CD4-positive, alpha-beta T cell treated with Interleukin-15 for 1 hour (primary cell): Measurements from ENCODE around the gene HERPUD2.
"Not testable (repeated sequence)": the region's sequence is repeated elsewhere in the genome, so short reads cannot be mapped to it uniquely, and the experiment has no call there.

Experiments
- DNase-seq: peaks from one replicate; pipeline ENCODE4 v3.0.0-alpha.2; 2020

Gene HERPUD2

GRCh38 chr7:35599061-35599460 lies 95.9 kb downstream of the HERPUD2 start:
- DNase-seq: no peak

DNA sequence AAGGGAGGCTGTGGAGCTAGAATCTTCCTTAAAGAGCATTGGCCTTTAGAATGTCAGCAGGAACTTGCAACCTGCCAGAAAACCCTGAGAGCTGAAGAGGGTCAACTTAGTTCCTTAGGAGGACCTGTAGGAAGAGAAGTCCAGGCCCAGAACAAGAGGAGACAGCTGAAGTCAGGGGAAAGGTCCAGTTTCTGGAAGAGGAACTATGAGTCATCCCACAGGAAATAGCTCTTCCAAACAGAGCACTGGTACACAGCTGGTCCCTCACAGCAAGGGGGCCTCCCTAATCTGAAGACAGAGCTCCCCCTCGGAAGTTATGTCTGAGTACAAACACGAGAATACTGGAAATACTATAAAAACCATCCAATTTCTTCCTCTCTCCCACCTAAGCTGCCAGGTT lies 98.9 kb downstream of the HERPUD2 start:
- no peak for DNase-seq

GRCh38 chr7:35593899-35594298 lies 101.0 kb downstream of the HERPUD2 start:
- no peak for DNase-seq

DNA sequence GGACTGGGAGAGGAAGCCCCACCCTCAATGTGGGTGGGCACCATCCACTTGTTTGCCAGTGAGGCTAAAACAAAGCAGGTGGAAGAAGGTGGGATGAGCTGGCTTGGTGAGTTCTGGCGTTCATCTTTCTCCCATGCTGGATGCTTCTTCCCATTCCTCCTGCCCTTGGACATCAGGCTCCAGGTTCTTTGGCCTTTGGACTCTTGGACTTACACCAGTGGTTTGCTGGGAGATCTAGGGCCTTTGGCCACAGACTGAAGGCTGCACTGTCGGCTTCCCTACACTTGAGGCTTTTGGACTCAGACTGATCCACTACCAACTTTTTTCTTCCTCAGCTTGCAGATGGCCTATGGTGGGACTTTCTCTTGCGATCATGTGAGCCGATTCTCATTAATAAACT lies 106.3 kb downstream of the HERPUD2 start:
- DNase-seq: no peak

- no peak for DNase-seq
These were observed 109.9 kb downstream of the HERPUD2 start for GRCh38 chr7:35584990-35585389.

- not testable (repeated sequence) for DNase-seq
These were observed 110.4 kb downstream of the HERPUD2 start for GRCh38 chr7:35584533-35584932.
